GM19351 (cell line): ENCODE measurements around the gene SIM2.

Experiments
- ATAC-seq: cut with Tn5 transposase; IDR thresholded peaks from one replicate; pipeline ENCODE4 v1.9.1; 2021; ENCODE audit warnings: mild to moderate bottlenecking, moderate library complexity; ENCODE audit not compliant: unreplicated experiment

Gene SIM2

GRCh38 chr21:36713746-36714145, 14.8 kb downstream of the SIM2 start:
- no peak for ATAC-seq

DNA sequence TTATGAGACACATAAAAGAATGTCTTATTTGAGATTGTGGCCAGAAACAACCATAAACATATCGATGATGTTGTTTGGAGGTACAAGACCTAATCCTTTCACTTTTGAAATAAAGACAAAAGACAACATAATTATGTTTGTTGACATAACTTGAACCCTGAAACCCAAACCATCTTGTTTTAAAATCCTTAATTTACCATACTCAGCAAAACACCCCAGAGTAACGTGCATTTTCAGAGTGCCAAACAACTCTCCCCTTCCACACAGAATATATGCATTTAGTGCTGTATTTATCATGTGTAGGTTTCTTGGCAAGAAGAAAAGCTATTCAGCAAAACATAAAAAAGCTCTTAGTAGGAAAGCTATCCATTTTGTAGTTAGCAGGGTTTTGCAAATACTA, 17.5 kb downstream of the SIM2 start:
- no peak for ATAC-seq

DNA sequence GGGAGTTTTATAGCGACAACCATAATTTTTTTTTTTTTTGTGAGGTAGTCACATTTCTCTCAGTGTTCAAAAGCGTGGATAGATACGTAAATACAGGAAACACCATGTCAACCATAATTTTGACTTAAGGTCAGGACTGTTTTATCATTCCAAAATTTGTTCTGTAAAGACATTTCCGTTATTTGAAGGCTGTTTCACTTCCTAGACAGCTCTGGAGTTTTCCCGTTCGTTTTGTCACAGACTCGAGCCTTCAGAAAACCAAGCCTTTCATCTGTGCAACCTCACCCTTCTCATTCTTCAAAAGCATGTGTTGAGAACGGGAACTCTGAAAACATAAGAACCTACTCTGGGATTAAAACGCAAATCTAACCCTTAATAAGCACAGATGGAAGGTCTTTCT, 17.9 kb downstream of the SIM2 start:
- ATAC-seq = no peak

DNA sequence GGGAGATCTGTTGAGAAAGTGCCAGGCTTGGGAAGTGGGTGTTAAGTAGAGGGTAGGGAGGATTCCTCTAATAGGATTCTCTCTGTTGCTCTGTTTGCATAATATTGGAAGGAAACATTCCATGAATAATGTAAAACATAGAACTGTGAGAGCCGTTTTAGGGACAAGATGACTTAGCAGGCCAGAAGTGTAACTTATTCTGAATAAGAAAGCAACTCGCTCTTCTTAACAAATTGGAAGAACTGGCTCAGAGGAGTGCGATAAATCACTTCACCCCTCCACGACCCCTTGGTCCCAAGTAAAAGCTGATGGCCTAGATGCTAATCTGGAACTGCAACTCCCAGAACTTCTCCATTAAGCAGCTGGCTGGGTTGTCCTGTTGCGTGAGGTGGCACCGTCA, 19.1 kb downstream of the SIM2 start:
- ATAC-seq = no peak

DNA sequence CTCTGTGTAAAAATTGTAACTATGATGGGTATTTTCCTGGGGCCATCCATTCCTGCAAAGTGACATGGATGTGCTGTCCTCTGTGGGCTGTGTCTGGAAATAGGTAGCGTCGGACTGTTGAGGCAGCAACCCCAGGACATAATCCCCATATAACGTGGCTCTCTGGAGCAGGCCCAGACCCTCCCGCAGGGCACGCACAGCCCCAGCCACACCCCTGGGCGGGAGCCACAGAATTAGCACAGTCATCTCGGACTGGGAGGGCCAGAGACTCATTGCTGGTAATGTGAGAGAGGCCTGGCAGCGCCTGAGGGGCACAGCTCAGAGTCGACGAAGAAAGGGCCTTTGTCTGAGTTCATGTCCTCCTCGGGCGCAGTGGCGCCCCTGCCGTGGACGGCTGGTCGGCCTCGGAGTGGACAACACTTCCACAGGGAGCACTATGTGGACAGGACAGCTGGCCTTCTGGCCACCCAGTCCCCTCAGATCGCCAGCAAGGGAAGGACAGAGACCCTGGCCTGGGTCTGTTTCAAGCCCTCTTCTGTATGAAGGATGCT, 20.1 kb downstream of the SIM2 start:
- ATAC-seq = no peak

DNA sequence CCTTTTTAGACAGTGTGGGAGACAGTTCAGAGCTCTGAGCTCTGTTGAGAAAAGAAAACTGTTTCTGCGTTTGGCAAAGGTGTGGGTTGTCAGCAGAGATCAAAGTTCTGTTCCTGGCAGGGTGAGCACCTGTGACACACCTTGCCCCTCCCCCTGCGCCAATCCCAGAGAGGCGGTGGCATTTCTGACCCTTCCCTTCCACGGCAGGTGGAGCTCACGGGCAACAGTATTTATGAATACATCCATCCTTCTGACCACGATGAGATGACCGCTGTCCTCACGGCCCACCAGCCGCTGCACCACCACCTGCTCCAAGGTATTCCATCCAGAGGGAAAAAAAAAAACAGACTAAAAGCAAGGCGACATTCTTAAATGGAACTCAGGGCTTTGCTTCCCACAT, 20.7 kb downstream of the SIM2 start:
- ATAC-seq = no peak

DNA sequence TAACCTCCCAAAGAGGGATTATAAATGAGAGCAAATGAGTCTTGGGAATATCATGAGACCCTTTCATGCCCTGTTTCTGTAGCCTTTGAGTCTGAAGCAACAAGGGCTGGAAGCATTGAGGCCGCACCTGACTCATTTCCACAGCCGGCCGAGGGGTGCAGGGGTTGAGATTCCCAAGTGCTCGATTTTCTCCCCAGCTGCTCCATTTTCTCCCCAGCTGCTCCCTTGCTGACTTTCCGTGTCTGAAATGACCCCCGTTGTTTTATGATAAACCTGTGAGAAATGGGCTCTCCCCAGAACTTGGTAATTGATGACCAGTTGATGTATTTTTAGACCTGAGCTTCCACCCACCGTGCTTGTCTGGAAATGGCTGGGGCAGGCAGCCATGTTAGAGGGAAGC, 22.9 kb downstream of the SIM2 start:
- ATAC-seq = no peak

GRCh38 chr21:36722370-36723368, 23.8 kb downstream of the SIM2 start:
- ATAC-seq = no peak

DNA sequence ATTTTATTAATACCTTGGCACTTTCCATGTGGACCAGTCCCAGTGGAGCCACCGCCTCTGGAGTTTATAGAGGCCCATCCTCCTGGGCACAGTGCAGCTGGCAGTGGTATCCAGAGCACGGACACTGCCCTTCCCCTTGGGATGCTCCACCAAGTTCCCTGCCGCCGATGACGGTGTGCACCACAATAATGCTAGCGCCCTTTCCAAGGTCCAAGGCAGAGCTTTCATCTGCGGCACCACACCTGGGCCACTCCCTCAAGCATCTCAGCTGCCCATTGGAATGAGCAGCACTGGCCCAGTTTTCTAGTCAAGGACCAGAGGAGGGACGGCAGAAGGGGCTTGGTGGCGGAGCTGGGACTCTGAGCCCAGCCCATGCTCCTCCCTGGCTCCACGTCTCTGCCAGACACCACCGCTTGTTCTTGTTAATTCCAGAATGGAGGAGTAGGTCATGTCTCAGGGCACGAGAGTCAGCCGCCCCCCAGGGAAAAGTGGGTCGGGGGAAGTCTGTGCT, 24.5 kb downstream of the SIM2 start:
- ATAC-seq = no peak

DNA sequence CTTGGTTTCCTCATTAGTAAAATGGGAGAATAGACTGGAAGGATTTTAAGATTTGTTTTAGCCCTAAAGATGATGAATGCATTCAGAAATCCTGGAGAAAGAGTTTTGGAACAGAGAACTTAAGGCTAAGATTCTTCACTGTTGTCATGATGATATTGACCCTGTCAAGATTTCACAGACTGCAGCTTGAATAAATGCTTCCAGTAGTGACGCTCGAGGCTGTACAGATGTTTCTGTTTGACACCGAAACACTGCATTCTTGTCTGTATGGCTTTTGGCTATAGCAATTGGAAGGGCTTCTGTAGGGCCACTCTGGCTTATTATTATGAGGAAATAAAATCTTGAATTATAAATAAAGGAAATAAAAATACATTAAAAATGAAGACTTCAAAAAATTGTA, 25.7 kb downstream of the SIM2 start:
- ATAC-seq = no peak

- ATAC-seq = no peak
Observed at GRCh38 chr21:36725793-36726386, 27.0 kb downstream of the SIM2 start.

DNA sequence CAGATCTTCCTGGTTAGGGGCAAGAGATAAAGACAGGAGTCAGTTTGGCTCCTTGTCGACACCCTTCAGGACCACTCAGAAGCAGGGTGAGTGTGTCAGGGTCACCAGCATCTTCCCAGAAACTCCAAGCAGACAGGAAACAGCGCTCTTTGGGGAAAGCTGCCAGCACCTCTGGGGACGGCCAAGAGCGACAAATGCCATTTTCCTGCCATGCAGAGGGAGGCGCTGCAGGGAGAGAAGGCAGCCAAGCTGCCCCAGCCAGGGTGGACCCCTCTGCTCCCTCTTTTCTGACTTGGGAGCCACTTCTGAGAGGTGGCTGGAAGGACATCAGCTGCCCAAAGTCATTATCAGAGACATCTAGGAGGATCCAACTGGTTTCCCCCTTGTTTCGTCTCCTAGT, 29.0 kb downstream of the SIM2 start:
- no peak for ATAC-seq

DNA sequence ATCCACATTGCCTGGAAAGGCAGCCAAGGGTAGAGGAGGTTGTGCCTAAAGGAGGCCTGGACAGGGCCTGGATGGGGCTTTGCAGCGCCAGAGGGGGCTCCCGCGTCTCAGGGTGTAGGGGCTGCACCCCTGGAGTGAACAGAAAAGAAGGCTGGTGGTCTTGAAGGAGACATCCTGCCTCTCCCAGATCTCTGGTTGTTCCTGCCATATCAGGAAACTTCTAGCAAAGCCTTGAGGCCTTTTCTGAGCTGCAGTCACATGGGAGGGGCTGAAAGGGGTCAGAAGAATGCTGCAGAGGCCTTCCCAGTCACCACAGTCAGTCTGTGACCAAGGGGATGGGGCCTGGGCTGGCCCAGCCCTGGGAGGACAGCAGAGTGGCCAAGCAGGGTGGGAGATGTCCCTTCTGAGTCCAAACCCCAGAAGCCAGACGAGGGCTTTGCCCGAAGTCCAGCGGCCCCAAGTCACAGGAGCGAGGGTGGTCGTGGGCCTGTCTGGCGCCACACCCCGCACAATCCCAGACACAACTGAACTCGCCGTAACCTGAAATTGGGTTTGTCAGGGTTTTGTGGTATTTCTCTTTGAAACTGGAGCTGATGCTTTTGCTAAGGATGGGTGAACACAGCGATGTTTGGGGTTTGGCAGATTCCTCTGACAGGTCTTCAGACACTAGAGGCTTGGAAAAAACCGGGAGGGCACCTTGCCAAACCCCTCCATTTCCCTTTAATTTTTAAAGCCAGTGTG, 29.6 kb downstream of the SIM2 start:
- no peak for ATAC-seq

DNA sequence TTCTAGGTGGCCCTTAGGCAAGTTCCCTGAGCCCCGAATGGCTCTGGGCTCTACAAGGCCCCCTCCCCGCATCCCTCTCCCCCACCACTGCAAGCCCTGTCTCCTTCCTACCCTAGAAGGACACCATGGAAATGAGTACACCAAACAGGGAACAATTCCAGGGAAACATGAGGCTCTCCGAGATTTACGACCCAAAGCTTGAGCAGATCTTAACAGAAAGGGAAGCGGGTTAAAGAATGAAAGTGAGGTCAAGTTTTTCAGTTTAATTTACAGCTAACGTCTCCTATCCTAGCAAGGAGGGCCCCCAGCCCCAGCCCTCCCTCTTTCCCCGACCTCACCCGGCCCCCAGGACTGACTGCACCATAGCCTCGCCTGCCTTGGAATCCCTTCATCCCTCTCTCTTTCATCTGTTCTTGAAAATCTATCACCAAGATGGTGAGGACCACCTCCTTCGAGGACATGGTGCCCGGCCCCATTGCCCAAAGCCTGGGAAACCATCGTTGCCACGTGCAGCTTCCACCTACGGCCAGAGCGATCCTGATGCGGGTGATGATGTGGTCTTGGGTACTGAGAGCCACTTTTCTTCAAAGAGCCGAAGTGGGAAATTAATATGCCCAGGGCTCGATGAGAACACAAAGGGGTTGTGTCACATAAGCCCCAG, 30.5 kb downstream of the SIM2 start:
- no peak for ATAC-seq

DNA sequence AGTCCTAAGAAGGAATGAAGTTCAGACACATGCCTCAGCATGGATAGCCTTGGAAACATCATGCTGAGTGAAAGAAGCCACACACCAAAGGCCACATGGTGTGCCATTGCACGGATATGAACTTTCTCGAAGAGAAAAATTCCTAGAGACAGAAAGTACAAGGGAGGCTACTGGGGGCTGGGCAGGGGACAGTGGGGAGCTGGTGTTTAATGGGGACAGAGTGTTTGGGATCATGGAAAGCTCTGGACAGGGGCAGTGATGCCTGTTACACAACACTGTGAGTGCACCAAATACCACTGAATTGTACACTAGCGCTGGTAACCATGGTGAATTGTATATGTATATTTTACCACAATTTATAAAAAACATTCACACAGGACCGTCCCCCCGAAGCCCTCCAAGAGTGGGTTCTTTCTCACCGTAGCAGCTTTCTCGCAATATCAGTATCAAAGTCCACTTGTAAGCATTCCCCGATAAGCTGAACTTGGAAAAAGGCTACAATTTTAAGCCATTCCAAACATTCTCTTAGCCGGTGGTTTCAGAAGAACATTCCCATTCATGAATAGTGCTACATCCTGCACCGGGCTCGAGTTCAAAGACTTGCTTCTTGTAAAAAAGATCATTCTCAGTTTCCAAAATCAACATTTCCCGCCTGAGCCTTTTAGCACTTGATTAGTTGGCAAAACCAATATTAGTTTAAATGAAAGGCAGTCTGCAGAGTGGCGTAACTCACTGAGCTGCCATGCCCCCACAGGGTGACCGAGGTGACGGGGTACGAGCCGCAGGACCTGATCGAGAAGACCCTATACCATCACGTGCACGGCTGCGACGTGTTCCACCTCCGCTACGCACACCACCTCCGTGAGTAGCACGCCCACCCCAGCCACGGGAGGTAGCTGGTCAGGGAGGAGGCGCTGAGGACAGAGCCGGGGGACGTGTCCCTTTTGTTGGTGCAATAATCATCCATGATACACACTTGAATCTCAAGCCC, 31.7 kb downstream of the SIM2 start:
- no peak for ATAC-seq

DNA sequence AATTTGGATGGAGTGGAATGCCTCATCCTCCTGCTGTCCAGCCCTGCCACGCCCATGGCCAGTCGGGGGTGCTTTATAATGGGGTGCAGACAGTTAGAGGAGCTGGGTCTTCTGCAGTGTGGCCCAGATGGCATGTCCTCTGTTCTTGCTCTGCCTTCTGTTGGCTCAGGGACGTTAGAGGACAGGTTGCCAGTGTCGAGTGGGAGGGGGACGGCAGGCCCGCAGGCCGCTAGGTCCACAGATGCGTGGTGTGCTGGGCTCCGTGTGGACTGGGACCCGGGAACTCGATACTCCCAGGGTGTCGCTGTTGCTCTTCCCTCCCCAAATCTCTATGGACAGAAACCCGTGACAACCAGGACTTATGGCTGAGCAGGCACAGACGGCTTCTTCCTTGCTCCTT, 33.3 kb downstream of the SIM2 start:
- no peak for ATAC-seq

- ATAC-seq = no peak
Observed at GRCh38 chr21:36732761-36733160, 33.8 kb downstream of the SIM2 start.

- no peak for ATAC-seq
Observed at GRCh38 chr21:36733857-36734256, 34.9 kb downstream of the SIM2 start.

DNA sequence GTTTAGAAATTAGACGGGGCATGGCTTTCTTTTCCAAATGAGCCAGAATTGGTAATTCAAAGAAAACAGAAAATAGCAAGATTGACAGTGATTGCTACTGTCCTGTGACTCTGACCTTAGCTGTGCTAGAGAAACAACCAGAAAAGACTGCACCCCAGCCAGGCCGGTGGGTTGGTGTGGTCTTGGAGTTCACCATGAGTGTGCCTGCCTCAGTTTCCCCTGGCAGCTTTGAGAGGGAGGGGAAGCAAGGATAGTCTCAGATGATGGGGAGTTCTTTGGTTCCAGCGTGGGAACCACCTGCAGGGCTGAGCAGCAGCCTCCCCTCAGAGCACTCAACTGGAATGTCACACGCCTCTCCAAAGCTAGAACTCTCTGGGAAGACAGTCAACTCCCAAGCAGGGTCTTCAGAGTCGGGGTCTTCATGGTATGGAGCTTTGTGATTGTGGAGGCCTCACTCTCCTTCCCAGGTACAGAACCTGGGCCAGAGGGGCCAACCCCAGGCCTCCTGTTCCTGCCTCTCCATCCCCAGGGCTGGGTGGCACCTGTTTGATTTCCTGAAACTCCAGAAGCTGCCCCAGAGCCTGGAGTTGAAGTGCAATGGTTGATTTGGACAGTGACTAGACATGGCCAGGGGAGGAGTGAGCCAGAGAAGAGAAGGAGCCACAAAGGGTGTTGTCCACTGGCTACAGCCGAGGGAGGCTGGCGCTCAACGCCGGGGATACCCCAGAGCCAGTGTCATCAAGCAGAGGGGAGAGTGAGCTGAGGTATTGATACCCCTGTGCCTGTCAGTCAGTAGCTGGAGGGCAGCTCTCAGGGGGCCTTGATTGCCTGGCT, 35.7 kb downstream of the SIM2 start:
- no peak for ATAC-seq
